Testis (tissue), 2 donors: ENCODE data around the gene CCL4.

Experiments used
- POLR2A ChIP-seq: fragments of 450-650 bp; IDR thresholded peaks from one replicate; pipeline ENCODE4 v1.6.1; 2017; ENCODE audit warnings: antibody characterized with exemption, mild to moderate bottlenecking, moderate library complexity
- TF ChIP-seq, protein P1 (sequence below), 3 experiments: fragments of 450-650 bp in 2 of 3; fragments of 200-600 bp in 1 of 3; sonication (generic) in 1 of 3; IDR thresholded peaks; one replicate each; pipeline ENCODE4 v1.5.1; 2016 to 2019; ENCODE audit warnings: antibody characterized with exemption in 3 of 3, mild to moderate bottlenecking in 2 of 3, moderate library complexity in 1 of 3

DNA sequence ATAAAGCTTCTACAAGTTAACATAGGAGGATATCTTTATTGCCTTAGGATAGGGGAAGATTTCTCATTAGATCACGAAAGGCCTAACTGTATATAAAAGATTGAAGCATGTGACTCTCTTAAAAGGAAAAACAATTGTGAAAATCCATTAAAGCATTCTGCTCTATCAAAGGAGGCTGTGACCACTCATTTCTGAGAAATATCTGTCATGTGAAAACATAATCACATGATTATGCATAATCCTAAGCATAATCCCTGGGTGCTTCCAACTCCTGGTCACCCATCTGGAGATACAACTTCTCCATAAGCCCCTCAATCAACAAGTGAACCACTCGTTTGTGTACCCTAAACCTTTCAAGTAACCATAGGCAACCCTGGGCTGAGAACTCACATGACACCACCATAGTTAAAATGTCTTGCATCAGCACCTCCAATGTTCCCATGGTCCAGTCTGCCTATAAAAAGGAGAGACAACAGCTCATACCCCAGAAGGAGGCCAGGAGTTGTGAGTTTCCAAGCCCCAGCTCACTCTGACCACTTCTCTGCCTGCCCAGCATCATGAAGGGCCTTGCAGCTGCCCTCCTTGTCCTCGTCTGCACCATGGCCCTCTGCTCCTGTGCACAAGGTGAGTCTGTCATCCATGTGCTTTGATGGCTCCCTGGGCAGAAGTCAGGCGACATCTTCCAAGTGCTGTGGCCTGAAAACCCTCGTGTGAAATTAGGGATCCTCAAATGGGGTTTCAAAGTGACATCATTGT lies 39.7 kb upstream of the CCL4 start, which contains the start of gene CCL18:
- TF ChIP-seq POLR2A, result no peak
- TF ChIP-seq, protein P1, sequence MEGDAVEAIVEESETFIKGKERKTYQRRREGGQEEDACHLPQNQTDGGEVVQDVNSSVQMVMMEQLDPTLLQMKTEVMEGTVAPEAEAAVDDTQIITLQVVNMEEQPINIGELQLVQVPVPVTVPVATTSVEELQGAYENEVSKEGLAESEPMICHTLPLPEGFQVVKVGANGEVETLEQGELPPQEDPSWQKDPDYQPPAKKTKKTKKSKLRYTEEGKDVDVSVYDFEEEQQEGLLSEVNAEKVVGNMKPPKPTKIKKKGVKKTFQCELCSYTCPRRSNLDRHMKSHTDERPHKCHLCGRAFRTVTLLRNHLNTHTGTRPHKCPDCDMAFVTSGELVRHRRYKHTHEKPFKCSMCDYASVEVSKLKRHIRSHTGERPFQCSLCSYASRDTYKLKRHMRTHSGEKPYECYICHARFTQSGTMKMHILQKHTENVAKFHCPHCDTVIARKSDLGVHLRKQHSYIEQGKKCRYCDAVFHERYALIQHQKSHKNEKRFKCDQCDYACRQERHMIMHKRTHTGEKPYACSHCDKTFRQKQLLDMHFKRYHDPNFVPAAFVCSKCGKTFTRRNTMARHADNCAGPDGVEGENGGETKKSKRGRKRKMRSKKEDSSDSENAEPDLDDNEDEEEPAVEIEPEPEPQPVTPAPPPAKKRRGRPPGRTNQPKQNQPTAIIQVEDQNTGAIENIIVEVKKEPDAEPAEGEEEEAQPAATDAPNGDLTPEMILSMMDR (IDR thresholded peaks at IDR 0.05), result no peak
